GM19328 (cell line): ENCODE results near the gene CTNS.

Experiments
- ATAC-seq: cut with Tn5 transposase; IDR thresholded peaks from one replicate; pipeline ENCODE4 v1.9.1; 2021; ENCODE audit warnings: mild to moderate bottlenecking, moderate library complexity; ENCODE audit not compliant: unreplicated experiment

The CTNS gene

DNA sequence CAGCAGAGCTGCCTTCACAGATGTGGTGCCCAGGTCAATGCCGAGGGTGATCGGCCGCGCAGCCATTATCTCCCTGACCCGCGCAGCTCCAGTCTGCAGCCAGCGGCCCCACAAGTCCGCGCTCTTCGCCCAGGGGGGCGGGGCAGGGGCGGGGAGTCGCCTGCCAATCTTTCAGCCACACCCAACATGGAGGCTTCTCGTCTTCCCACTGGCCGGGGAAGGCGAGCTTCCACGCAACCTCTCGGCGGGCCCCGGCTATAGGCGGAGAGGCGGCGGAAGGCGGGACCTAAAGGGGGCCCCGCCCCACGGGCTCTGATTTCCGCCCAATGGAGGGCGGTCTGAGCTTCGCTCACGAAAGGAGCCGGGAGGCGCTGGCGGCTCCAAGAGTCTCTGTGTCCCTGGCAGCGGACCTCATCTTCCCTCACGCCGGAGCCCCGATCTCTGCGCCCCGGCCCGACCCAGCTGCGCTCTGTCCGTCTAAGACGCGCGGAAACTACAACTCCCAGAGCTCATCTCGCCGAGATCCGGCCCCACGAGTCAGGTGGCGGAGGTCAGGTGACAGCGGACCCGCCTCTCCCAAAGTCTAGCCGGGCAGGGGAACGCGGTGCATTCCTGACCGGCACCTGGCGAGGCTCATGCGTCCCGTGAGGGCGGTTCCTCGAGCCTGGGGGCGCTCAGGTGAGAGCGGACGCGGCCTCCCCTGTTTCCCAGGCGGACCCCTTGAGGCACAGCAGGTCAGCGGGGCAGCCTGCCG is at the start of gene CTNS, which contains the start of gene SHPK:
TSS of gene CTNS (plus strand) at position 607 of the 754 bp plus-strand sequence. CDS start 3,447 bp downstream, outside the sequence.
TSS of gene SHPK (minus strand) at position 97 of the 754 bp plus-strand sequence. CDS start at position 66, 31 bp downstream.
- ATAC-seq = peak; percentile 95

DNA sequence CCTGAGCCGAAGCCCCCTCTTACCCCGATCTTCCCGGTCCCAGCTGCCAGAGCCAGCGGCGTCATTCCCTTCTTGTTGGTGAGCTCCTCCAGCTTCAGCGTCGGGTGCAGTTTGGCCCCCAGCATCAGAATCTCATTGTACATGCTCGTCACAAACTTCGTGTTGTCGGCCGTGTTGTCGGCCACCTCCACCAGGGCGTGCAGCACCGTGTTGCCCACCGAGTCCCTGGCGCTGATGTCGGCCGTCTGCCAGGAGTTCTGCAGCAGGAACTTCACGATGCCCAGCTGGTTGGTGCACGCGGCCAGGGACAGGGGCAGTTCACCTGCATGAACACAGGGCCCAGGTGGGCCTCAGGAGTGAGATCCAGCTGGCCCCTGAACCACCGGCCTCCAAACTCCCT is 46.8 kb upstream of the CTNS start:
- no peak for ATAC-seq

DNA sequence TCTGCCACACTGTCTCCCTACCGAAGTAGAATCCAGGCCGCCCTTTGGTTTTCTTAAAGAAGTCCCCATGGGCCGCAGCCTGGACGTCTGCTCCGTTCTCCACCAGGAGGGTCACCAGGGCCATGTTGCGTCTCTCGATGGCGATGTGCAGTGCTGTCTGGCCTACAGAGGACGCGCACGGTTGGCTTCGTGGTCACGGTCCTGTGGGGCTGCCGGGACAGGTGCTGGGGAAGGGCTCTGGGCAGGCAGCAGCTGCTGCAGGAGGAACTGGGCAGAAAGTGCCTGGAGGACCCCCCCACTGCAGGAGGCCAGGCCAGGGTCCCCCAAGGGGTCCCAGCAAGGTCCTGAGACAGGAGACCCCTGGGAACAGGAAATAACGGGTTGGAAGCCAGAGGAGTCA is 46.3 kb upstream of the CTNS start:
- no peak for ATAC-seq

DNA sequence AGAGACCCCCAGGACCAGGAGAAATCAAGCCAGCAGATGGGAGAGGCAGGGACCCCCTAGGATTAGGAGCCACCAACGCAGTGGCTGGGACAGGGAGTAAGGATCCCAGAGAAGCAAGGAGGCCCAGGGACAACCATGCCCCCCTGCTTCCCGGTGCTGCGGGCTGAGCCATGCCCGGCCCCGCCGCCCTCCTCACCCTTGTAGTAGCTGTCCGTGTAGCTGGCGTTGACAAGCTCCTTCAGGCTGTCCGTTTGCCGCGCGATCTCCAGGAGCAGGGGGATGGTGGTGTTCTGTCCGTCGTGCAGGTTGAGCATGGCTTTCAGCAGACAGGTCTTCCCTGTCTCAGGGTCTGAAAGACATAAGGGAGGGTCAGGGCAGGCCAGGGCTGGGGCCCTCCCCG is 45.8 kb upstream of the CTNS start:
- no peak for ATAC-seq

DNA sequence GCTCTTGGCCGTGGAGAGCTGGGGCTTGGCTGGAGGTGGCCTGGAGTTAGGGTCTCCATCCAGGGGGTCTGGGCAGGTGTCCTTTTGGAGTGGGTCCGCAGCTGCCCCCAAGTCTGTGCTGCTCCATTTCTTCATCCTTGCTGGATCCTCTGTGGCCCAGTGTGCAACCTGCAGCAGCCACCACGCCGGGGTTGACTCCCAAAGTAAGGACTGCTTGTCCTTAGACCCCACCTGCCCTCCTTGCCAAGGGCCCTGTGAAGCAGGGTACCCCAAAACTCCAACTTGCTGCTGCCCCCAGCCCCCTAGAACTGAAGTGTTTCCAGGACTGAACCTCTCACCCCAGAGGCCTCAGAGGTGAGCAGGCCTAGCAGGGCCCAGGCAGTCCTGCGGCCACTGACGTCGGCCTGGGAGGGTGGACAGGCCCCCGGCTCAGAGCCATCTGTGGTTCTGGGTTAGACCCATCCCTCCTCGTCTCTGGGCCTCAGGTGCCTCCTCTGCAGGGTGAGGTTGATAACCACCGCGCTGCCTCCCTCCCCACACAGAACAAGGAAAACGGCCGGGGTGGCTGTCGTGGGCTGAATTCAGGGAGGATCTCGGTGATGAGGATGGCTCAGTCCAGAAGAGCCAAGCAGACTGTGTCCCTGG is 44.2 kb upstream of the CTNS start:
- ATAC-seq = no peak

DNA sequence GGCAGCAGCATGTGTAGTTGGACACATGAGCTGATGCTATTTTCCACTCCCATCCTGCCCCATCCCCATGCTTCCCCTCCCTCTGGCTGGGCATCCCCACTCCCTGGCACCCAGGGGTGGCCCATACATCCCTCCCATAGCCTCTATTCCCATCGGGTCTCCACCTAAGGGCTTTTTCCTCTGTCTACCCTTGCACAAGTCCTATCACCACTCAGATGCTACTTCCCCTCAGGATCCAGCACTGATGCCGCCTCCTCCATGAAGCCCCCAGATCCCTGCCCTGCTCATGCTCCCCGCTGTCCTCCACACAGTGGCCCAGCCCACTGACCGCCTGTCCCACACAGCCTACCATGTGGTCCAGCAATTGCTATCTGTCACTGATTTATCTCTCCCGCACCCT is 43.2 kb upstream of the CTNS start:
- no peak for ATAC-seq

DNA sequence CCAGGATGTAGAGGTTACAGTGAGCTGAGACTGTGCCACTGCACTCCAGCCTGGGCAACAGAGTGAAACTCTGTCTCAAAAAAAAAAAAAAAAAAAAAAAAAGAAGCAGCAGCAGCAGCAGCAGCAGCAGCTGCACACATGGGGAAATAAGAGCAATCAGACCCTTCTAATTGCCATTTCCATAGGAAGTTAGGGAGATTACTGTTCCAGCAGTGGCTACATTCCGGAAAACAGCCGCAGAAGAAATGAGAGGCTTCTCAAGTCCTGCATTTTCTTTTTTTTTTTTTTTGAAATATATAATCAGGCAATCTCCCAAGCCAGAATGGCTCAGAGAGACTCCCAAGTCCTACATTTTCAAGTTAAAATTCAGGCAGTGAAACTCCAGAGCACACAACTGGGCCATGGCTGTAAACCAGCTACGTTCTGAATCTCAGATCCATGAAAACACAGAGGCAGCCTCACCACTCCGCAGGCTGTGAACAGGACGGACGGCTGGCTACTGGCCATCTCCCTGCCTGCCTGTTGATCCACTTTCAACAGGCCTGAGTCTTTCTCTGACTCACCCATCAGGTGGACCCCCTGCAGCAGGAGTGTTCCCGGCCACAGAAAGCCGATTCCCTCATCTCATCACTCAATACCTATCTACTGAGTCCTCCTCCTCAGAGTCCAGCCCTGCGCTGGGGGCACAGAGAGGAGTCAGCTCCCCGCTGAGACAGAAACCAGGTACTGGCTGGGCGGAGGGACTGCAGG is 42.3 kb upstream of the CTNS start:
- no peak for ATAC-seq

DNA sequence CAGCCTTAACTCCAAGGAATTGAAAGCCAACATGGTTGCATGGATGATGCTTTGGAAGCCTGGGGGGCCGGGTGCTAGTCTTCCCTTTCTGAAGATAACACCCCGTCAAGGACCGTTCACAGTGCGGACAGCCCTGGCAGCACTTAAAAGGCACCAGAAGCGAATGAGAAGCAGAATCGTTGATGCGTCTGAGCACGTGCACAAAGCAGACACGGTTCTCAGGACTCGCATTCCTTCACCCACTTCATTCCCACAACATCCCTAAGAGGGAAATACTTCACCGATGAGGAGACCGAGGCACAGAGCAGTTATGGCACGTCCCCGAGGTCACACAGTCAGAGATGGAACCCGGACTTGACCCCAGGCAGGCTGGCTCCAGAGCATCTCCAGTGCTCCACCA is 41.6 kb upstream of the CTNS start:
- no peak for ATAC-seq

DNA sequence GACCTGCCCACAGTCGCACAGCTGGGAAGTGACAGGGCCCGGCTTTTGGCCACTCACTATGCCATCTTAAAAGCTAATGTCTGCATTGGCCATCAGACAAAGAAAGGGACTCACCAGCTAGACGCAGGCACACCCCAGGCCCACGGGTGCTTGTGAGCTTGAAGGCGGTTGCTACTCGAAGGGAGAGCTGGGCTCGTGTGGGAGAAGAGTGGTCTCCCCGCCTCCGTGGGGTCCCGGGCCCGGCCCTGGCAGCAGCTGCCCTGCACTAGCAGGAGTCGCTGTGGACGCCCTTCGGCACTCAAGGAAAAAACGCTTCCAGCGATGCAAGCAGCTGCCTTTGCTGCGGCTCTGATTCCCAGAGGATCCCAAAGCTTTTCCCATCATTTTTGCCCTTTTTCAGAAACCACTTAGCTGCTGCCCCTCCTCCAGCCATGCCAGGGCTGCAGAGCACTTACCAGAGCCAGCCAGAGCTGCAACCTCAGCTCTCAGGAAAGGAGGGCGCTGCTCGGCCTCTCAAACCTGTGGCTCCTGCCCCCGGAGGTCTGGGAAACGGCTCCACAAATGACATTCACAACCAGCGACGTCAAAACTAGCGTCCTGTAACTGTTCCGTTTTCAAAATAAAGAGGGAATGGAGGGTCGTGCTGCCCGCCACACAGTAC is 39.6 kb upstream of the CTNS start:
- ATAC-seq = no peak

DNA sequence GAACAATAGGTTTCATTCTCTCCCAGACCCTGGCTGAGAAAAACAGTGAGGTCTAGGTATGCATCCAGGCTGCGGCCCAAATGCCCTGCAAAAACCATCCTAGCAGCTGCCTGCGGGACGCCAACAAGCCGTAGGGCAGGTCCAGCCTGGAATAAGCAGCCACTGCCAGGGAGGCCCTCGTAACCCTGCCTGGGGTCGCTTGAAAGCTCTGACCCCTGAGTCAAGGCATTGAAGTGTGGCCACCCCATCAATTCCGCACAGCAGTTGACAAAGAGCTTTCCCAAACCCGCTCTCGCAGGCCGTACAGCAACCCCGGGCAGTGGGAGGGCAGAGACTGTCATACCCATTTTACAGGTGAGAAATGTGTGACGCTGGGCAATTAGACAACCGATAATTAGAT is 38.5 kb upstream of the CTNS start:
- ATAC-seq = no peak

DNA sequence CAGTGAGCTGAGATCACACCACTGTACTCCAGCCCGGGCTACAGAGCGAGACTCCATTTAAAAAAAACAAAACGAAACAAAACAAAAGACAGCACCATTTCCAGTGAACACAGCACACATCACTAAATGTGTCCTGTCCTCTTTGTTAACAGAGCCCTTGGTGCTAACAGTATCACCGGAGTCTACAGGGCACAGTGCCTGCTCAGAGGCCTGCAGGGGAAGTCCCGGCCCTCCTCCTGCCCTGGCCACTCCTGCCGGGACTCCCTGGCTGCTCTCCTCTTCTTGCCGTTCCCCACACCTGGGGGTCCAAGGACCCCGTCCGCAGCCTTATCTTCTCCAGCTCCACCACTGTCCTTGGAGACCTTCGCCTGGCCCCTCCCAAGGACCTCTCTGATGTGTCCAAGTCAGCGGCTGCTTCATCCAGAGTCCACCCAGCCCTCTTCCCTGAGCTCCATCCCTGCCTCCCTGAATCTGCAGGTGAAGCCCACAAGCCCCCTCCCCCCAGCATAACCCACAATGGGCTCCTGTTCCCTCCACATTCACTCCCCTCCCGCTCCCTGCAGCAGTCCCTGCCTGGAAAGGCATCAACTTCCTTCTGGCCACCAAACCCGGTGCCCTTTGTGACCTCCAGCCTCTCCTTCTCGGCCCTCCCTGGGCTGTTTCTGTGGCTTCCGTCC is 35.9 kb upstream of the CTNS start:
- no peak for ATAC-seq

DNA sequence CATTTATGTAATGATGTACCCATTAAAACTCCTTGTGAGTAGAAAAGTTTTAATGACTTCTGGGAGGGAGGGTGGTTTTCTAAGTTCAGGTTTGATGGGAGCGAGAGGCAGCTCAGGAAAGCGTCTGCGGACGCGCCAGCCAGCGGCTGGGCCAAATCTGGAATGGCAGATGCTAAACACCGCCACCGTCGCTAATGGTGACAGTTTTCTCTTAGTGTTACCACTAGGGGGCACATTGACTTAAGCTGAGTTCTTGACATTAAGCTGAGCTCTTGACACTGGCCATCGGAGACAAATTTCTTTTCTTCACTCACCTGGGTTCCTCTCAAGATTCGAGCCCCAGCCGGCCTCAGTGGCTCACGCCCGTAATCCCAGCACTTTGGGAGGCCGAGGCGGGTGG is 34.1 kb upstream of the CTNS start:
- ATAC-seq = no peak

DNA sequence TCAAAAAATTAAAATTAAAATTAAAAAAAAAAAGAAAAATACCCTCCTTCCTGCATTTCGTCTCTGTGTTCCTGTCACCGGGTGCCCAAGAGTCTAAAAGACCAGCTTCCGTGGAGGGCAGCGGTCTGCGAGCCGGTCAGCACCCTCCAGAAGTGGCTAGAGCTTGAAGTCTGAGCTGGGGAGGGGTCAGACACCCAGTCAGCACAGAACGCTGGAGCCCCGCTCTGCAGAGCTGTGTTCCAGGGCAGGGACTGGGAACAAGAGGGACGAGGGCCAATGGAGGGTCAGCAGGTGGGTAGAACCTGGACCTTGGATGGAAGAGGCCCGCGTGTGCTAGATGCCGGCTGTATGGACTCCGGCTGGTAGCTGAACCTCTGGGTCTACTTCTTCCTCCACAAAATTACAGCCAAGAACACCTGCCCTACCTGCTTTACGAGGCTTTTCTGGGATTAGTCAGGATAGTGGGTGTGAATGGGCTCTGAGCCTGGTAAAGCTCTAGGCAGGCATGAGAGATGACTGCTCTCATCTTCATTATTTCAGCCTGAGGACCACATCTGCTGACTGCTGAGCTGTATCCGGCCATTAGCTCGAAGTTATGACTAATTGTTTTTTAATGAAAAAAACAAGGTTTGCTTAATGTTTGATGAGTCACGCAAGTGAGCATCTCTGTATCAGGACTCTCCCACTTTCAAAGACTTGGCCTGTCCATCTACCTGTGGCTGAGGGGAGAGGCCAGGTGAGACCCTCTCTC is 33.3 kb upstream of the CTNS start:
- ATAC-seq = no peak

DNA sequence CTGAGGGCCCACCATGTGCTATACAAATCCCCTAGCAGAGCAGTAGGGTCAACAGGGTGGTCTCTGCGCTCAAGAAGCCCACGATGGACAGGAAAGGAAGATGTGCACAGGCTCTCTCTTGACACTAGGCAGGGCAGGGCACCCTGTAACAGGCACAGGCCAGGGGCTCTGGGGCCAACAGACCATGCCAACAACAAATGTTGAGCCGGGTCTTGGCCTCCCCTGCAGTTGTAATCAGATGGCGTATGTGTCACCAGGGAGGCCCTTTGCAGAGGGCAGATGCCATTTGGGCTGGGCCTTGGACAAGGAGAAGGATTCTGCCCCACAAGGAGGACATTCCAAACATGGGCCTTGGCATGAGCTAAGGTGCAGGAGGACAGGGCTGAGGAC is 32.7 kb upstream of the CTNS start:
- ATAC-seq = no peak

DNA sequence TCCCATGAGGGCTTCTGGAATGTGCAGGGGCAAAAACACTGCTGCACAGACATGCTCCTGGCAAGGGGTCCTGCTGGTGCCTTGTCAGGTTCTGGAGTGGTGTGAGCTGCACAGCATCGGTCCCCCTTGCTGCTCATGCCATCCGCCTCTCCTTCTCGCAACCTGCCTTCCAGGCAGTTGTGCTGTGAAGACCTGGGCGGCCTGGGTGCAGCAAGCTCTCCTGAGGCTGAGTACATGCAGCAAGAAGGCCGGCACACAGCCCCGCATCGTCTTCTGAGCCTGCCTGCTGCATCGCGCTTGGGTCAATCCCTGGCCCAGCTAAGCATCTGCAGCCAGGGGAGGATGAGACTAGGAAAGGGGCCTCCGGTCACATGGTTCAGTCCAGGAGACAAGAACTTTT is 26.9 kb upstream of the CTNS start:
- ATAC-seq = no peak

DNA sequence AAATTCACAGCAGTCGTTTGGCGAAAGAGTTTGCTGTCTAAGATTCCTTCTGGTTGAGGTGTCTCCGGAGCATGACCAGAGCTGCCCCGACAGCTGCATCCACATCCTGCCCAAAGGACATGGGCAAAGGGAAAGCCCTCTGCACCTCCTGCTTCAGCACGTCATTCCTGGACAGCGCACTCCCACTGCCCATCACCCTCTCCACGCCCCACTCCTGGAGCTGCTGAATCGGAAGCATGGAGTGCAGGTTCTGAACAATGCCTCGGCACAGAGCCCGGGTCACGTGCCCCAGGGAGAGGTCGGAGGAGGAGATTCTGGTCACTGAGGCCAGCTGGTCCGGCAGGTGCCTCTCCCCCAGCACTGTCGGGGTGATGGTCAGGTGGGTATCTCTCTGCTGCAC is 26.0 kb upstream of the CTNS start:
- ATAC-seq = no peak

DNA sequence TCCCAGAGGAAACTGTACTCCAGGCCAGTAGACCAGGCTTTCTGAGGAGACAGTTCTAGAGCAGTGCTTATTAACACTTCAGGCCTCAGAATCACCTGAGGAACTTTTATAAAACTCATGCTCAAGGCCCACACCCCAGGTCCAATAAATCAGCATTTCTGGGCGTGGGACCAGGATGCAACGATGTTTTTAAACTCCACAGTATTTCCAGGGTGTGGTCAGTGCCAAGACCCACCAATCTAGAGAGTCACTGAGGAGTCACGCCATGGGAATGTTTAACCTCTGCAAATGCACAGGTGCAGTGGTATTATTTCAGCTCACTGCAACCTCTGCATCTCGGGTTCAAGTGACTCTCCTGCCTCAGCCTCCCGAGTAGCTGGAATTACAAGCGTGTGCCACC is 23.4 kb upstream of the CTNS start:
- no peak for ATAC-seq

DNA sequence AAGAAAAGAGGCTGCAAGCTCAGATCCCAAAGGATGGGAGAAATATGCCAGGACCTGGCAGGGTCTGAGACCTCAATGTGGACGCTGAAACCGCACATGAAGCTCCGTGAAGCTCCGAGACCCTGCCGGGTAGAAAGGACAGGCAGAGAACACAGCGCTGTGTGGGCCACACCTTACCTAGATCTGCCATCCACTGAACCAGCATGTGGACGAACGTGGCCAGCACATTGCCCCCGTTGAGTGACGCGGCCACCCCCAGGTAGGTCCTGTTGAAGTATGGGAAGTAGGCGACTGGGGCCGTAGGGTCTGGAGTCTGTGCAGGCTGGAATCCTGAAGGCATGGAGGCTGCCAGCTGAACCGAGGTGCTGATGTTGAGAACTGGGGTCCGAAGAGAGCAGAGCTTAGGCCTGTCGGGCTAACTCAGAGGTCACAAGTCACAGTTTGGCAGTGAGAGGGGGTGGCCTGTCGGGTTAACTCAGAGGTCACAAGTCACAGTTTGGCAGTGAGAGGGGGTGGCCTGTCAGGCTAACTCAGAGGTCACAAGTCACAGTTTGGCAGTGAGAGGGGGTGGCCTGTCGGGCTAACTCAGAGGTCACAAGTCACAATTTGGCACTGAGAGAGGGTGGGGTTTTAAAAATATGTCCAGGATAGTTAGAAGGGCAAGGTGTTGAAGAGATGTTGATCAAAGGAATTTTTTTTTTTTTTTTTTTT is 21.2 kb upstream of the CTNS start:
- no peak for ATAC-seq

DNA sequence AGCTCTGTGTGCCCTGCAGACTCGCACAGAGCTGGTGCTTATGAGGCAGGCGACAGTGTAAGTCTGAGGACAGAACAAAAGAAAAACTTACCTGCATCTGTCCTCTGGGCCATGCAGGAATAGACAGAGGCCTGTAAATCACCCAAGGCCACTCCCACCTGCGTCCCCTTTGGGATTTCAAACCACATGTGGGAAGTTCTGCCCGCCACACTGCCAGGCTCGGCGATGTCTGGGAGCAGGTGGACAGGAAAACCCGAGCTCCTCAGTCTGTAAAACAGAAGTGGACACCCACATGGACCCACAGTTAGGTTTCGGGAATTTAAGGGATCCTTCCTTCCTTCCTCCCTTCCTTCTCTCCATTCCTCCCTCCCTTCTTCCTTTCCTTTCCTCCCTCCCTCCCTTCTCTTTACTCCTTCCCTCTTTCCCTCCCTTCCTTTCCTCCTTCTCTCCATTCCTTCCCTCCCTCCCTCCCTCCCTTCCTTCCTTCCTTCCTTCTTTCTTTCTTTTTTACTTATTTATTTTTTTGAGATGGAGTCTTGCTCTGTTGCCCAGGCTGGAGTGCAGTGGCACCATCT is 15.3 kb upstream of the CTNS start:
- no peak for ATAC-seq
